SU-DHL-6 (cell line): ENCODE measurements around the gene CD300H.

Source experiments
- EZH2phosphoT487 ChIP-seq: fragments of 200-600 bp; sonication (generic), shearing (Covaris generic); conservative IDR thresholded peaks from 2 replicates; pipeline ENCODE4 v1.6.1; 2018; ENCODE audit warnings: mild to moderate bottlenecking, antibody characterized with exemption, low read length, moderate library complexity, mixed read lengths
- TF ChIP-seq, protein P1 (sequence below): fragments of 200-600 bp; sonication (generic); IDR thresholded peaks from one replicate; pipeline ENCODE4 v1.5.1; 2017; ENCODE audit warnings: antibody characterized with exemption, mild to moderate bottlenecking, low read length, moderate library complexity; ENCODE audit not compliant: insufficient read depth, poor library complexity, severe bottlenecking

DNA sequence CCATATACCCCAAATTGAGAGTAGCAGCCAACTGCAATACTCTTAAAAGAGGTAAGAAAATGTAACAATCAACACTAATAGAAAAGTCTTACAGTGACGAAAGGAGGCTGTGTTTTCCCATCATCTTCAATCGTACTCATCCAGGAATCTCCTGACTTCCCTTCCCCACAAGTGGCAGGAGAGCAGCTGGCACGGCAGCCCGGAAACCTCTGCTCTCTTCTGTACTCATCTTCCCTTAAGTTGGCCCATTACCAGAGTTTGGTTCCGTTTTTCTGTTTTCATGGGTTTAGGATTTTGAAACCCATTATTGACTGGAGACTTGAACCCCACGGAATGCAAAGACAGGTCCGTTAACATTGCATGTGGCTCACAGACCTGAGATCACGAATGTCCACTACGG, 11.7 kb upstream of the CD300H start:
- no peak for TF ChIP-seq EZH2phosphoT487
- TF ChIP-seq, protein P1, sequence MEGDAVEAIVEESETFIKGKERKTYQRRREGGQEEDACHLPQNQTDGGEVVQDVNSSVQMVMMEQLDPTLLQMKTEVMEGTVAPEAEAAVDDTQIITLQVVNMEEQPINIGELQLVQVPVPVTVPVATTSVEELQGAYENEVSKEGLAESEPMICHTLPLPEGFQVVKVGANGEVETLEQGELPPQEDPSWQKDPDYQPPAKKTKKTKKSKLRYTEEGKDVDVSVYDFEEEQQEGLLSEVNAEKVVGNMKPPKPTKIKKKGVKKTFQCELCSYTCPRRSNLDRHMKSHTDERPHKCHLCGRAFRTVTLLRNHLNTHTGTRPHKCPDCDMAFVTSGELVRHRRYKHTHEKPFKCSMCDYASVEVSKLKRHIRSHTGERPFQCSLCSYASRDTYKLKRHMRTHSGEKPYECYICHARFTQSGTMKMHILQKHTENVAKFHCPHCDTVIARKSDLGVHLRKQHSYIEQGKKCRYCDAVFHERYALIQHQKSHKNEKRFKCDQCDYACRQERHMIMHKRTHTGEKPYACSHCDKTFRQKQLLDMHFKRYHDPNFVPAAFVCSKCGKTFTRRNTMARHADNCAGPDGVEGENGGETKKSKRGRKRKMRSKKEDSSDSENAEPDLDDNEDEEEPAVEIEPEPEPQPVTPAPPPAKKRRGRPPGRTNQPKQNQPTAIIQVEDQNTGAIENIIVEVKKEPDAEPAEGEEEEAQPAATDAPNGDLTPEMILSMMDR, result no peak
